SU-DHL-6 (cell line): Measurements from ENCODE around the gene RIPOR2.

Experiments used
- H2AFZ ChIP-seq: fragments of 200-600 bp; sonication (generic); 2 replicates; pipeline ENCODE4 v1.6.1; 2014; ENCODE audit warnings: low read depth, mild to moderate bottlenecking, moderate library complexity, mixed read lengths, antibody characterized with exemption, low read length; ENCODE audit not compliant: severe bottlenecking
- H3F3A ChIP-seq: fragments of 200-600 bp; shearing (Covaris generic); 2 replicates; pipeline ENCODE4 v1.6.0; 2016; ENCODE audit warnings: antibody characterized with exemption, mild to moderate bottlenecking; ENCODE audit not compliant: insufficient read depth
- H3K27ac ChIP-seq: fragments of 200-600 bp; sonication (generic); 2 replicates; pipeline ENCODE4 v1.5.1; 2016; ENCODE audit warnings: low read depth, mild to moderate bottlenecking, low read length, moderate library complexity, mixed read lengths
- H3K27me3 ChIP-seq: fragments of 200-600 bp; sonication (generic), shearing (Covaris generic); 2 replicates; pipeline ENCODE4 v1.6.0; 2014; ENCODE audit warnings: mild to moderate bottlenecking, low read length
- H3K36me3 ChIP-seq: fragments of 200-600 bp; sonication (generic); 2 replicates; pipeline ENCODE4 v1.6.1; 2014; ENCODE audit warnings: mild to moderate bottlenecking, low read length, mixed read lengths
- H3K4me2 ChIP-seq: fragments of 300-600, 200-600 bp; shearing (Covaris generic), sonication (generic); 2 replicates; pipeline ENCODE4 v1.6.0; 2014; ENCODE audit warnings: low read length, low read depth, mild to moderate bottlenecking; ENCODE audit not compliant: poor library complexity, severe bottlenecking
- H3K4me3 ChIP-seq: fragments of 200-600 bp; sonication (generic); 2 replicates; pipeline ENCODE4 v1.5.1; 2014; ENCODE audit warnings: antibody characterized with exemption, low read length, mild to moderate bottlenecking, mixed read lengths; ENCODE audit not compliant: insufficient read depth, poor library complexity, severe bottlenecking
- H3K79me2 ChIP-seq: fragments of 200-600 bp; sonication (generic); 2 replicates; pipeline ENCODE4 v1.6.1; 2014; ENCODE audit warnings: mild to moderate bottlenecking, low read length, moderate library complexity; ENCODE audit not compliant: insufficient read depth
- H3K9ac ChIP-seq: fragments of 200-600 bp; sonication (generic); 2 replicates; pipeline ENCODE4 v1.7.0; 2014; ENCODE audit warnings: mild to moderate bottlenecking, low read length
- H3K9me2 ChIP-seq: fragments of 200-600 bp; sonication (generic); replicated peaks from 2 replicates; pipeline ENCODE4 v1.6.1; 2014; ENCODE audit warnings: low read length; ENCODE audit not compliant: insufficient read depth
- H3K9me3 ChIP-seq: fragments of 200-600 bp; sonication (generic); 2 replicates; pipeline ENCODE4 v1.6.1; 2014; ENCODE audit warnings: low read length, mixed read lengths; ENCODE audit not compliant: insufficient read depth
- H4K20me1 ChIP-seq: fragments of 200-600 bp; sonication (generic); 2 replicates; pipeline ENCODE4 v1.6.1; 2014; ENCODE audit warnings: low read depth, mild to moderate bottlenecking, antibody characterized with exemption, low read length, moderate library complexity, mixed read lengths
- CTCF ChIP-seq: fragments of 200-600 bp; sonication (generic); IDR thresholded peaks from one replicate; pipeline ENCODE4 v1.5.1; 2017; ENCODE audit warnings: antibody characterized with exemption, mild to moderate bottlenecking, low read length, moderate library complexity; ENCODE audit not compliant: insufficient read depth, poor library complexity, severe bottlenecking
- EZH2phosphoT487 ChIP-seq: fragments of 200-600 bp; sonication (generic), shearing (Covaris generic); conservative IDR thresholded peaks from 2 replicates; pipeline ENCODE4 v1.6.1; 2018; ENCODE audit warnings: mild to moderate bottlenecking, antibody characterized with exemption, low read length, moderate library complexity, mixed read lengths

Gene RIPOR2

GRCh38 chr6:24797596-24798216 is 138.1 kb downstream of the RIPOR2 start:
- H3K27ac ChIP-seq = no peak overlapping the region
- no peaks in the 10 kb centered on the region for H4K20me1 ChIP-seq
- TF ChIP-seq CTCF = no peak
- TF ChIP-seq EZH2phosphoT487 = no peak

GRCh38 chr6:24796616-24797290 is 139.0 kb downstream of the RIPOR2 start:
- H2AFZ ChIP-seq = no peak overlapping the region
- H3K4me3 ChIP-seq = no peak overlapping the region
- H3K27ac ChIP-seq = no peak overlapping the region

More at GRCh38 chr6:24797596-24798216, 138.1 kb downstream of the RIPOR2 start:
- Histone ChIP-seq H3K4me3 (no peak overlapping the region), H3K36me3 (no peaks in the 10 kb centered on the region), H3K4me2 (no peak overlapping the region), H3K9me2 (no peaks in the 10 kb centered on the region), H3K9me3 (no peaks in the 10 kb centered on the region), H2AFZ (no peak overlapping the region), H3F3A (peaks cover 20% of the 10 kb centered on the region), H3K79me2 (no peaks in the 10 kb centered on the region), H3K9ac (no peak overlapping the region), H3K27me3 (no peaks in the 10 kb centered on the region)

GRCh38 chr6:24795106-24795505 is 140.7 kb downstream of the RIPOR2 start:
- Histone ChIP-seq H3K4me3 (no peak overlapping the region), H3K27me3 (no peaks in the 10 kb centered on the region), H3K9me3 (no peaks in the 10 kb centered on the region), H3K79me2 (no peaks in the 10 kb centered on the region), H3F3A (peaks cover 17% of the 10 kb centered on the region), H3K36me3 (no peaks in the 10 kb centered on the region), H3K9me2 (no peaks in the 10 kb centered on the region), H4K20me1 (no peaks in the 10 kb centered on the region), H3K9ac (no peak overlapping the region), H3K27ac (no peak overlapping the region), H3K4me2 (no peak overlapping the region), H2AFZ (no peak overlapping the region)
- no peak for TF ChIP-seq CTCF
- no peak for TF ChIP-seq EZH2phosphoT487

More at GRCh38 chr6:24796616-24797290, 139.0 kb downstream of the RIPOR2 start:
- peaks cover 12% of the 10 kb centered on the region; the same call in 1 of the 2 replicates for H3F3A ChIP-seq
- TF ChIP-seq CTCF (no peak), EZH2phosphoT487 (no peak)
- H3K9me3 ChIP-seq = no peaks in the 10 kb centered on the region
- no peaks in the 10 kb centered on the region for H3K9me2 ChIP-seq
- no peaks in the 10 kb centered on the region for H3K79me2 ChIP-seq
- H3K27me3 ChIP-seq = no peaks in the 10 kb centered on the region
- no peak overlapping the region for H3K4me2 ChIP-seq
- no peaks in the 10 kb centered on the region for H4K20me1 ChIP-seq
- H3K36me3 ChIP-seq = no peaks in the 10 kb centered on the region
- H3K9ac ChIP-seq = no peak overlapping the region
